GM18951 (cell line): ENCODE measurements around the gene RYR3.

Experiments
- POLR2A ChIP-seq: IDR thresholded peaks from 4 replicates; pipeline ENCODE4 v1.6.1; 2011; ENCODE audit warnings: mild to moderate bottlenecking; ENCODE audit not compliant: insufficient read length, insufficient read depth; ENCODE audit errors: extremely low read depth
- in situ Hi-C: fragments of 300-500 bp; cut with MboI; formaldehyde crosslinking; loops from one replicate; pipeline ENCODE4 v1.12.0; 2022; ENCODE audit warnings: low sequenced_read_pairs, mixed read lengths, inconsistent platforms; ENCODE audit not compliant: unreplicated experiment

RYR3 gene

GRCh38 chr15:33656168-33656567 lies 345.4 kb downstream of the RYR3 start:
- in situ Hi-C loops: no loop called here
- no peak for TF ChIP-seq POLR2A

- TF ChIP-seq POLR2A: no peak
Measured at GRCh38 chr15:33660151-33660550, 349.4 kb downstream of the RYR3 start.

GRCh38 chr15:33662014-33662413 lies 351.2 kb downstream of the RYR3 start:
- no peak for TF ChIP-seq POLR2A
- in situ Hi-C loops: no loop called here

More at GRCh38 chr15:33660151-33660550, 349.4 kb downstream of the RYR3 start:
- in situ Hi-C loops: no loop called here

- in situ Hi-C loops: no loop called here
- TF ChIP-seq POLR2A: no peak
Measured at GRCh38 chr15:33664947-33665346, 354.2 kb downstream of the RYR3 start.

GRCh38 chr15:33670567-33670966 lies 359.8 kb downstream of the RYR3 start:
- TF ChIP-seq POLR2A: no peak
- in situ Hi-C loops: no loop called here

GRCh38 chr15:33671456-33671855 lies 360.7 kb downstream of the RYR3 start:
- TF ChIP-seq POLR2A: no peak
- in situ Hi-C loops: no loop called here

- in situ Hi-C loops: no loop called here
- TF ChIP-seq POLR2A: no peak
Measured at GRCh38 chr15:33675246-33675645, 364.5 kb downstream of the RYR3 start.

- TF ChIP-seq POLR2A: no peak
- in situ Hi-C loops: no loop called here
Measured at GRCh38 chr15:33677238-33677830, 366.6 kb downstream of the RYR3 start.

- no peak for TF ChIP-seq POLR2A
- in situ Hi-C loops: no loop called here
Measured at GRCh38 chr15:33678176-33678575, 367.4 kb downstream of the RYR3 start.

GRCh38 chr15:33678602-33679001 lies 367.8 kb downstream of the RYR3 start:
- in situ Hi-C loops: no loop called here
- TF ChIP-seq POLR2A: no peak

- in situ Hi-C loops: no loop called here
- TF ChIP-seq POLR2A: no peak
Measured at GRCh38 chr15:33679061-33679460, 368.3 kb downstream of the RYR3 start.

GRCh38 chr15:33680336-33680735 lies 369.6 kb downstream of the RYR3 start:
- in situ Hi-C loops: no loop called here
- TF ChIP-seq POLR2A: no peak

GRCh38 chr15:33693166-33693800 lies 382.5 kb downstream of the RYR3 start:
- in situ Hi-C loops: no loop called here
- no peak for TF ChIP-seq POLR2A

GRCh38 chr15:33698126-33698525 lies 387.4 kb downstream of the RYR3 start:
- no peak for TF ChIP-seq POLR2A
- in situ Hi-C loops: loop anchor here (5.0 kb wide), 1 partner anchor 391 kb away; no protein-coding TSS in a partner anchor
